HepG2 (cell line): ENCODE results near the gene SH2D6. TPM values are rescaled to one million over a fixed set of nuclear protein-coding genes. Genes with fewer than 3 reads are reported as not detected.

Source experiments
- ATF7-NPFF ChIP-seq: sonication (generic); formaldehyde crosslinking; IDR thresholded peaks from 2 replicates; pipeline ENCODE4 v1.8.1; 2023; ENCODE audit warnings: mild to moderate bottlenecking, low read depth, missing genetic modification reagents, moderate library complexity
- ELF4 ChIP-seq: sonication (generic); formaldehyde crosslinking; IDR thresholded peaks from 2 replicates; pipeline ENCODE4 v1.5.0; 2020; ENCODE audit warnings: missing genetic modification reagents, mild to moderate bottlenecking, moderate library complexity, borderline replicate concordance
- FOXK1 ChIP-seq: sonication (generic); formaldehyde crosslinking; IDR thresholded peaks from 2 replicates; pipeline ENCODE4 v1.4.0; 2020; ENCODE audit warnings: low read depth, missing genetic modification reagents, borderline replicate concordance
- HOXA5 ChIP-seq: sonication (generic); formaldehyde crosslinking; IDR thresholded peaks from 2 replicates; pipeline ENCODE4 v1.4.0; 2020; ENCODE audit warnings: missing genetic modification reagents
- JUNB ChIP-seq: sonication (generic); formaldehyde crosslinking; IDR thresholded peaks from 2 replicates; pipeline ENCODE4 v1.8.0; 2022; ENCODE audit warnings: missing genetic modification reagents, mild to moderate bottlenecking, borderline replicate concordance
- MAZ ChIP-seq, 2 experiments: sonication (generic) in 1 of 2; formaldehyde crosslinking in 1 of 2; IDR thresholded peaks; 2 replicates each; pipeline versions ENCODE4 v1.5.0 to v1.6.1; 2012 to 2020; ENCODE audit warnings: low read depth in 2 of 2, mild to moderate bottlenecking in 2 of 2, borderline replicate concordance in 1 of 2, improper control_type of control experiment in 1 of 2, low read length in 1 of 2, missing genetic modification reagents in 1 of 2, moderate library complexity in 1 of 2
- PHF21A ChIP-seq: sonication (generic); formaldehyde crosslinking; IDR thresholded peaks from 2 replicates; pipeline ENCODE4 v1.5.0; 2020; ENCODE audit warnings: mild to moderate bottlenecking, missing genetic modification reagents
- RARG ChIP-seq: sonication (generic); formaldehyde crosslinking; IDR thresholded peaks from 2 replicates; pipeline ENCODE4 v1.4.0; 2020; ENCODE audit warnings: low read depth, mild to moderate bottlenecking, missing genetic modification reagents
- RBFOX2 ChIP-seq: fragments of 200-400 bp; formaldehyde crosslinking; IDR thresholded peaks from 2 replicates; pipeline ENCODE4 v1.6.1; 2017; ENCODE audit warnings: low read depth, mild to moderate bottlenecking, low read length
- SIX1 ChIP-seq: sonication (generic); formaldehyde crosslinking; IDR thresholded peaks from 2 replicates; pipeline ENCODE4 v1.4.0; 2020; ENCODE audit warnings: missing genetic modification reagents, borderline replicate concordance
- TGIF2 ChIP-seq: IDR thresholded peaks from 2 replicates; pipeline ENCODE4 v1.6.1; 2016; ENCODE audit warnings: control low read depth, missing compliant biosample characterization
- YY1 ChIP-seq: IDR thresholded peaks from 2 replicates; pipeline ENCODE4 v1.6.1; 2011; ENCODE audit warnings: low read length, low read depth, moderate library complexity, mild to moderate bottlenecking; ENCODE audit not compliant: insufficient read depth, insufficient replicate concordance
- ZGPAT ChIP-seq: IDR thresholded peaks from 2 replicates; pipeline ENCODE4 v1.6.1; 2016; ENCODE audit warnings: mild to moderate bottlenecking
- ZNF121 ChIP-seq: sonication (generic); formaldehyde crosslinking; IDR thresholded peaks from 2 replicates; pipeline ENCODE4 v1.5.0; 2020; ENCODE audit warnings: mild to moderate bottlenecking, missing genetic modification reagents
- ZNF367 ChIP-seq: sonication (generic); formaldehyde crosslinking; IDR thresholded peaks from 2 replicates; pipeline ENCODE4 v1.4.0; 2020; ENCODE audit warnings: missing genetic modification reagents, borderline replicate concordance
- ZNF432 ChIP-seq: sonication (generic); formaldehyde crosslinking; IDR thresholded peaks from 2 replicates; pipeline ENCODE4 v1.5.0; 2020; ENCODE audit warnings: missing genetic modification reagents, mild to moderate bottlenecking, borderline replicate concordance
- ZNF44 ChIP-seq: sonication (generic); formaldehyde crosslinking; IDR thresholded peaks from 2 replicates; pipeline ENCODE4 v1.5.1; 2020; ENCODE audit warnings: mild to moderate bottlenecking, missing genetic modification reagents
- ZNF441 ChIP-seq: sonication (generic); formaldehyde crosslinking; IDR thresholded peaks from 2 replicates; pipeline ENCODE4 v1.7.0; 2021; ENCODE audit warnings: missing genetic modification reagents, borderline replicate concordance
- ZNF749 ChIP-seq: sonication (generic); formaldehyde crosslinking; IDR thresholded peaks from 2 replicates; pipeline ENCODE4 v1.8.0; 2022; ENCODE audit warnings: mild to moderate bottlenecking, missing genetic modification reagents, moderate library complexity, borderline replicate concordance
- ZSCAN12 ChIP-seq: sonication (generic); formaldehyde crosslinking; IDR thresholded peaks from 2 replicates; pipeline ENCODE4 v1.9.0; 2021; ENCODE audit warnings: mild to moderate bottlenecking, missing genetic modification reagents
- ZSCAN5A ChIP-seq: sonication (generic); formaldehyde crosslinking; IDR thresholded peaks from 2 replicates; pipeline ENCODE4 v1.8.0; 2022; ENCODE audit warnings: mild to moderate bottlenecking, missing genetic modification reagents, borderline replicate concordance
- polyA plus RNA-seq, 8 experiments: library from polyadenylated mRNA; depleted of rRNA in 3 of 8; stranded (reverse) in 7 of 8; unstranded in 1 of 8; fragments of >200 nt; fragmentation: Illumina TruSeq in 4 of 8; extraction: Trizol in 4 of 8; gene quantifications; 2 replicates each; pipeline versions ENCODE4 v1.2.1 to v1.2.3, GENCODE V29; 2011 to 2016; ENCODE audit warnings: low read depth in 4 of 8, missing spikeins in 1 of 8, mixed read lengths in 1 of 8; ENCODE audit not compliant: insufficient read depth in 1 of 8
- total RNA-seq, 5 experiments: library from RNA; depleted of rRNA; stranded (reverse); fragments of >200 nt; fragmentation: Illumina TruSeq; extraction: Trizol; gene quantifications; 2 replicates each; pipeline ENCODE4 v1.2.3, GENCODE V29; 2016; ENCODE audit warnings: low read depth in 1 of 5
- TF ChIP-seq, protein P1 (sequence below): sonication (generic); formaldehyde crosslinking; conservative IDR thresholded peaks from 2 replicates; pipeline ENCODE4 v1.4.0; 2020; ENCODE audit warnings: missing genetic modification reagents
- TF ChIP-seq, protein P2 (sequence below): sonication (generic); formaldehyde crosslinking; IDR thresholded peaks from 2 replicates; pipeline ENCODE4 v1.5.1; 2020; ENCODE audit warnings: missing genetic modification reagents, mild to moderate bottlenecking, borderline replicate concordance

SH2D6 gene
- total and polyA plus RNA-seq, 2 of the 13 experiments (the other 11 are each of a cell fraction or from before 2014, with no cell fraction given) = 0.11 to 0.26 TPM

DNA sequence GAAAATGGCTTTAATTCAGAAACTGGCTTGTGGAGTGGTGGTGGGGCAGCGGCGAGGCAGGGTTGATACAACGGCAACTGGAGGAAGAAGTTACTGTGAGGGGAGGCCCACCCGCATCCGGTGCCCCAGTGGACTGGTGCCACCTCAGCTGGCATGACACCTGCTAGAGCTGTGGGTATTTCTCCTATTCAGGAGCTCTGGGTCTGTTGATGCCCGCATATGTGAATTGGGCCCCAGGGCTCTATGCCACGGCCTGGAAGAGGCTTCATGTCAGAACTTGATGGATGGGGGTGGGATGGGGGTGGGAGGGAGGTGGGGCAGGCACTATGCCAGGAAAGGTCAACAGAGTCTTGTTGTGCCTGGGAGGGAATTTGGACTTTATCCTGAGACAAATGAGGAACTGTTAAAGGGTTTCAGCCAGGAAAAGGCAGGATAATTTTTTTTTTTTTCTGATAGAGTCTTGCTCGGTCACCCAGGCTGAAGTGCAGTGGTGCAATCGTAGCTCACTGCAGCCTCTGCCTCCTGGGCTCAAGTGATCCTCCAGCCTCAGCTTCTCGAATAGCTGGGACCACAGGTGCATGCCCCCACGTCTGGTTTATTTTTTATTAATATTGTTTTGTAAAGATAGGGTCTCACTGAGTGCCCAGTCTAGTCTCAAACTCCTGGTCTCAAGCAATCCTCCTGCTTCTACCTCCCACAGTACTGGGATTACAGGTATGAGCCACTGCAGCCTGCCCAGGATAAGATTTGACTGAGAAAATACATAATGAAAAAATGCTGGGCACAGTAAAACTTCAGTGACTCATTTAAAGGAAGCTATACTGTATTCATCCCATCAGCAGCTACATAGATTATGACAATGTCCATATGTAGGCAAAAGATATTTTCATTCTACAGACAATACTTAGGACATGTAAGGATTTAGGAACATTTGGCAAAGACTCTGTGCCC is 52.6 kb downstream of the SH2D6 start (continued):
- TF ChIP-seq MAZ (IDR thresholded peaks at IDR 0.05; ENCODE audit: borderline replicate concordance, low read depth, low read length) = peak; percentile 57; the same call in 1 of the 2 replicates
- TF ChIP-seq MAZ (CRISPR knock-in tag; IDR thresholded peaks at IDR 0.05; ENCODE audit: low read depth) = no peak
- TF ChIP-seq ZSCAN12 (CRISPR knock-in tag) = no peak
- no peak for TF ChIP-seq ZNF749 (CRISPR knock-in tag)
- TF ChIP-seq HOXA5 (CRISPR knock-in tag) = peak; percentile 98
- TF ChIP-seq JUNB = no peak
- TF ChIP-seq TGIF2 = 0 out of 2 replicates have a peak, but pooled peaks have one; percentile 53
- TF ChIP-seq, protein P1, sequence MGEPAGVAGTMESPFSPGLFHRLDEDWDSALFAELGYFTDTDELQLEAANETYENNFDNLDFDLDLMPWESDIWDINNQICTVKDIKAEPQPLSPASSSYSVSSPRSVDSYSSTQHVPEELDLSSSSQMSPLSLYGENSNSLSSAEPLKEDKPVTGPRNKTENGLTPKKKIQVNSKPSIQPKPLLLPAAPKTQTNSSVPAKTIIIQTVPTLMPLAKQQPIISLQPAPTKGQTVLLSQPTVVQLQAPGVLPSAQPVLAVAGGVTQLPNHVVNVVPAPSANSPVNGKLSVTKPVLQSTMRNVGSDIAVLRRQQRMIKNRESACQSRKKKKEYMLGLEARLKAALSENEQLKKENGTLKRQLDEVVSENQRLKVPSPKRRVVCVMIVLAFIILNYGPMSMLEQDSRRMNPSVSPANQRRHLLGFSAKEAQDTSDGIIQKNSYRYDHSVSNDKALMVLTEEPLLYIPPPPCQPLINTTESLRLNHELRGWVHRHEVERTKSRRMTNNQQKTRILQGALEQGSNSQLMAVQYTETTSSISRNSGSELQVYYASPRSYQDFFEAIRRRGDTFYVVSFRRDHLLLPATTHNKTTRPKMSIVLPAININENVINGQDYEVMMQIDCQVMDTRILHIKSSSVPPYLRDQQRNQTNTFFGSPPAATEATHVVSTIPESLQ (CRISPR knock-in tag) = no peak
- TF ChIP-seq ZSCAN5A (CRISPR knock-in tag) = 0 out of 2 replicates have a peak, but pooled peaks have one; percentile 20
- TF ChIP-seq, protein P2, sequence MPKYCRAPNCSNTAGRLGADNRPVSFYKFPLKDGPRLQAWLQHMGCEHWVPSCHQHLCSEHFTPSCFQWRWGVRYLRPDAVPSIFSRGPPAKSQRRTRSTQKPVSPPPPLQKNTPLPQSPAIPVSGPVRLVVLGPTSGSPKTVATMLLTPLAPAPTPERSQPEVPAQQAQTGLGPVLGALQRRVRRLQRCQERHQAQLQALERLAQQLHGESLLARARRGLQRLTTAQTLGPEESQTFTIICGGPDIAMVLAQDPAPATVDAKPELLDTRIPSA (CRISPR knock-in tag) = no peak
- TF ChIP-seq ZNF121 (CRISPR knock-in tag) = no peak
- no peak for TF ChIP-seq ZNF44
- no peak for TF ChIP-seq RBFOX2
- no peak for TF ChIP-seq ELF4 (CRISPR knock-in tag)
- TF ChIP-seq ZNF441 (CRISPR knock-in tag) = no peak
- no peak for TF ChIP-seq SIX1 (CRISPR knock-in tag)
- no peak for TF ChIP-seq ZNF367 (CRISPR knock-in tag)
- peak; percentile 33 for TF ChIP-seq YY1
- TF ChIP-seq ATF7-NPFF = no peak; the same call in 1 of the 2 replicates
- no peak for TF ChIP-seq RARG (CRISPR knock-in tag)
- no peak for TF ChIP-seq PHF21A (CRISPR knock-in tag)
- peak; percentile 45; the same call in 1 of the 2 replicates for TF ChIP-seq FOXK1
- no peak for TF ChIP-seq ZNF432 (CRISPR knock-in tag)
- TF ChIP-seq ZGPAT (CRISPR knock-in tag) = peak; percentile 19; the same call in 1 of the 2 replicates
